OCI-LY7 (cell line): Measurements from ENCODE around the gene C1GALT1. TPM values are rescaled to one million over a fixed set of nuclear protein-coding genes. Genes with fewer than 3 reads are reported as not detected.

Experiments used
- BruUV-seq: library from RNA; stranded (reverse); fragments of 400-500 nt; replicated peaks from 2 replicates; lab custom pipeline; 2021; lab: Mats Ljungman, UMichigan
- CTCF ChIA-PET: fragments of 300-600 bp; sonication (Branson Sonifier 250); formaldehyde crosslinking; loops from one replicate; lab custom pipeline; 2022; ENCODE audit warnings: antibody characterized with exemption; ENCODE audit not compliant: unreplicated experiment; lab: Charles Lee
- POLR2A ChIA-PET: fragments of 300-600 bp; sonication (Branson Sonifier 250); formaldehyde crosslinking; loops from one replicate; lab custom pipeline; 2022; ENCODE audit warnings: antibody characterized with exemption; lab: Charles Lee
- DNase-seq: peaks from one replicate; pipeline ENCODE4 v3.0.0-alpha.2; 2015; ENCODE audit warnings: low spot score
- H2AFZ ChIP-seq: fragments of 200-600 bp; sonication (generic), shearing (Covaris generic); 2 replicates; pipeline ENCODE4 v1.6.1; 2014; ENCODE audit warnings: mild to moderate bottlenecking, antibody characterized with exemption, low read length, moderate library complexity
- H3K27ac ChIP-seq: fragments of 200-600 bp; sonication (generic); 2 replicates; pipeline ENCODE4 v1.5.1; 2014; ENCODE audit warnings: mixed run types, low read depth, mild to moderate bottlenecking, moderate library complexity, low read length, inconsistent platforms; ENCODE audit not compliant: poor library complexity, severe bottlenecking
- H3K36me3 ChIP-seq: fragments of 200-600 bp; sonication (generic); 2 replicates; pipeline ENCODE4 v1.6.1; 2014; ENCODE audit warnings: mild to moderate bottlenecking, antibody characterized with exemption, low read length, moderate library complexity, mixed read lengths; ENCODE audit not compliant: insufficient read depth
- H3K4me1 ChIP-seq: fragments of 200-600 bp; sonication (generic); 2 replicates; pipeline ENCODE4 v1.5.1; 2014; ENCODE audit warnings: mild to moderate bottlenecking, low read length; ENCODE audit not compliant: insufficient read depth, poor library complexity, severe bottlenecking
- H3K4me2 ChIP-seq: fragments of 200-600 bp; sonication (generic); 2 replicates; pipeline ENCODE4 v1.6.1; 2014; ENCODE audit warnings: mild to moderate bottlenecking, low read length
- H3K4me3 ChIP-seq: fragments of 200-600 bp; sonication (generic); 2 replicates; pipeline ENCODE4 v1.5.1; 2014; ENCODE audit warnings: mild to moderate bottlenecking, low read depth, low read length; ENCODE audit not compliant: poor library complexity, severe bottlenecking
- H3K79me2 ChIP-seq: fragments of 200-600 bp; sonication (generic); 2 replicates; pipeline ENCODE4 v1.6.1; 2016; ENCODE audit warnings: low read depth, mild to moderate bottlenecking, low read length, moderate library complexity, mixed read lengths; ENCODE audit not compliant: insufficient read depth
- H3K9me2 ChIP-seq: fragments of 200-600 bp; sonication (generic); 2 replicates; pipeline ENCODE4 v1.6.1; 2016; ENCODE audit warnings: mild to moderate bottlenecking, low read length, mixed read lengths; ENCODE audit not compliant: insufficient read depth
- H3K9me3 ChIP-seq: fragments of 200-600 bp; sonication (generic); 2 replicates; pipeline ENCODE4 v1.6.1; 2014; ENCODE audit warnings: mild to moderate bottlenecking, mixed run types, low read length, mixed read lengths
- H4K20me1 ChIP-seq: fragments of 200-600 bp; sonication (generic); 2 replicates; pipeline ENCODE4 v1.6.1; 2014; ENCODE audit warnings: mild to moderate bottlenecking, antibody characterized with exemption, low read length, moderate library complexity, mixed read lengths; ENCODE audit not compliant: insufficient read depth
- EZH2phosphoT487 ChIP-seq: fragments of 200-600 bp; sonication (generic); IDR thresholded peaks from 2 replicates; pipeline ENCODE4 v1.6.1; 2018; ENCODE audit warnings: low read depth, borderline replicate concordance, mild to moderate bottlenecking, mixed run types, antibody characterized with exemption, low read length, moderate library complexity, mixed read lengths
- intact Hi-C: fragments of 100-400 bp; cut with micrococcal nuclease; formaldehyde crosslinking; loops from one replicate; pipeline ENCODE4 v1.10.0; 2022; ENCODE audit not compliant: unreplicated experiment
- total RNA-seq, 2 experiments: library from RNA; depleted of rRNA in 1 of 2; stranded (reverse); fragments of >200 nt in 1 of 2; shearing (Covaris generic) in 1 of 2; gene quantifications; 2 replicates each; pipeline ENCODE4 v1.2.3, GENCODE V29; 2014 to 2022
- TF ChIP-seq, protein P1 (sequence below): fragments of 200-600 bp; sonication (generic); conservative IDR thresholded peaks from 2 replicates; pipeline ENCODE4 v1.5.1; 2014; ENCODE audit warnings: mild to moderate bottlenecking, antibody characterized with exemption, low read length, moderate library complexity, mixed read lengths

The C1GALT1 gene
- total RNA-seq, 2 experiments from 2014 or later = 18.9 to 31.6 TPM

DNA sequence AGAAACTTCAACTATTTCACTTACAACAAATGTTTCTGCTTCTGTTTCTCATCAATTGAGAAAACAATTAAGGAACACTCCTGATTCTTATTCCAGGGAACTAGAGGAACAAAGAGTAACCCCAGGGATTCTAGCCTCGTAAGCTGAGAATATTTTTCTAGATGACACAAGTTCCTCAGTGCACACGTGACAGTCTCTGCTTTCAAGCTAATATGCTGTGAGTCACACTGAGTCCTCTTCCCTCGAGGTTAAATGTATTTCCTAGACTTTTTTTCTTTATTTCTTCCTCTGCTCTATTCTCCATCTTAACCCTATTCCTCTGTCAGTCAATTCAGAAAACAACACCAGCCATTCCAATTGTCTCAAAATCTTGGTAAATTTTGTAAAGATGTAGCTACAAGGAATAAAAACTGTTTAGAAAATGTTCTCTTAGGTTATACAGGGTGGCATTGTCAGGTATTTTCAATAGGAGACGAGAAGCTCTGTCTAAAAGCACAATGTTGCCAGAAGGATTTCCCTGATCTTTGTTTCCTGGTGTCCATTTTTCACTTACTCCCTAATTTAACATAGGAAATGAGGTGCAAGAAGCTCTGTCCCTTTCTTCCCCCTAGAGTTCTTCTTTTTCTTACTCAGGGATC is 5.8 kb upstream of the C1GALT1 start:
- H3K36me3 ChIP-seq = no peaks in the 10 kb centered on the region
- no peak overlapping the region for H3K27ac ChIP-seq
- peaks cover 7% of the 10 kb centered on the region for H3K4me1 ChIP-seq
- BruUV-seq = no TSS peak
- intact Hi-C loops = no loop called here
- H3K9me3 ChIP-seq = no peaks in the 10 kb centered on the region
- TF ChIP-seq, protein P1, sequence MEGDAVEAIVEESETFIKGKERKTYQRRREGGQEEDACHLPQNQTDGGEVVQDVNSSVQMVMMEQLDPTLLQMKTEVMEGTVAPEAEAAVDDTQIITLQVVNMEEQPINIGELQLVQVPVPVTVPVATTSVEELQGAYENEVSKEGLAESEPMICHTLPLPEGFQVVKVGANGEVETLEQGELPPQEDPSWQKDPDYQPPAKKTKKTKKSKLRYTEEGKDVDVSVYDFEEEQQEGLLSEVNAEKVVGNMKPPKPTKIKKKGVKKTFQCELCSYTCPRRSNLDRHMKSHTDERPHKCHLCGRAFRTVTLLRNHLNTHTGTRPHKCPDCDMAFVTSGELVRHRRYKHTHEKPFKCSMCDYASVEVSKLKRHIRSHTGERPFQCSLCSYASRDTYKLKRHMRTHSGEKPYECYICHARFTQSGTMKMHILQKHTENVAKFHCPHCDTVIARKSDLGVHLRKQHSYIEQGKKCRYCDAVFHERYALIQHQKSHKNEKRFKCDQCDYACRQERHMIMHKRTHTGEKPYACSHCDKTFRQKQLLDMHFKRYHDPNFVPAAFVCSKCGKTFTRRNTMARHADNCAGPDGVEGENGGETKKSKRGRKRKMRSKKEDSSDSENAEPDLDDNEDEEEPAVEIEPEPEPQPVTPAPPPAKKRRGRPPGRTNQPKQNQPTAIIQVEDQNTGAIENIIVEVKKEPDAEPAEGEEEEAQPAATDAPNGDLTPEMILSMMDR = no peak
- TF ChIP-seq EZH2phosphoT487 = no peak
- H3K4me2 ChIP-seq = no peak overlapping the region
- H3K4me3 ChIP-seq = no peak overlapping the region
- no peaks in the 10 kb centered on the region for H3K9me2 ChIP-seq
- POLR2A ChIA-PET = interaction anchor here (0.5 to 1.6 kb wide), 3 partner anchors 10 to 902 kb away, joined by 3 to 5 read pairs (median 4); no protein-coding TSS in a partner anchor
- no peaks in the 10 kb centered on the region for H4K20me1 ChIP-seq
- CTCF ChIA-PET = no interaction called here
- no peaks in the 10 kb centered on the region for H3K79me2 ChIP-seq
- no peak for DNase-seq
- H2AFZ ChIP-seq = no peak overlapping the region

DNA sequence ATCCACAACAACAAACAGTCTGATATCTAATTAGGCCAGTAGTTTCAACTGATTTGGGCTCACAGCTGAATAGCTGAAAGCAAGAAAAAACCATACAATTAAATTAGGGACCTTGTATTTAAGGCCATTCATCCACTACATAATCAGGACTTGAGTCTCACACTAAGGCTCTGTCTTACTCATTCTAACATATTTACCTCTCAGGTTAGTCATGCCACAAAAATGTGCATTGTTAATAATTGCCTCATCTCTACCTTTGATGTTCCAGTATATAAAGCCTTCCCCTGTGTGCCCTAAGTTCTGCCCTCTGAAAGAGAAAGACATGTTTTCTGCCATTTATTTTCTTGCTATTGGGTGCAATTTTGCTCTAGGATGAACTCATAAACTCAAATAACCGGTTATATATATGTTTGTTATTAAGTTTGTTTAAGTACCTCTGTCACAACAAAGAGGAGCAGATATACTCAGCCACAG is 5.3 kb upstream of the C1GALT1 start:
- no peak for DNase-seq
- Histone ChIP-seq H3K4me3 (no peak overlapping the region), H4K20me1 (no peaks in the 10 kb centered on the region), H2AFZ (no peak overlapping the region), H3K36me3 (no peaks in the 10 kb centered on the region), H3K27ac (no peak overlapping the region), H3K9me3 (no peaks in the 10 kb centered on the region), H3K4me2 (no peak overlapping the region), H3K79me2 (no peaks in the 10 kb centered on the region), H3K9me2 (no peaks in the 10 kb centered on the region), H3K4me1 (peaks cover 7% of the 10 kb centered on the region)
- no peak for TF ChIP-seq EZH2phosphoT487
- TF ChIP-seq, protein P1 = no peak
- BruUV-seq = no TSS peak
- POLR2A ChIA-PET = interaction anchor here (0.5 to 1.6 kb wide), 4 partner anchors 10 to 901 kb away, joined by 3 to 5 read pairs (median 4); no protein-coding TSS in a partner anchor
- intact Hi-C loops = no loop called here
- CTCF ChIA-PET = no interaction called here

- CTCF ChIA-PET = no interaction called here
- no peak for DNase-seq
- Histone ChIP-seq H3K79me2 (peaks cover 1% of the 10 kb centered on the region; the same call in 1 of the 2 replicates), H2AFZ (no peak overlapping the region), H3K4me2 (no peak overlapping the region), H4K20me1 (no peaks in the 10 kb centered on the region), H3K36me3 (no peaks in the 10 kb centered on the region), H3K4me3 (no peak overlapping the region), H3K9me2 (no peaks in the 10 kb centered on the region), H3K4me1 (peaks cover 7% of the 10 kb centered on the region), H3K27ac (no peak overlapping the region), H3K9me3 (no peaks in the 10 kb centered on the region)
- TF ChIP-seq EZH2phosphoT487 = no peak
- TF ChIP-seq, protein P1 = no peak
- POLR2A ChIA-PET = no interaction called here
- intact Hi-C loops = no loop called here
- BruUV-seq = no TSS peak
Observed at GRCh38 chr7:7178081-7178480, 4.3 kb upstream of the C1GALT1 start.
